Stimulated activated memory B cell treated with anti-CD40 and anti-IgM and Interleukin-4, amounts not matched to agents 10 μg/mL and 1 μg/mL and 100 μg/mL, for 72 hours (primary cell): ENCODE data around the gene FCN2.

ENCODE experiments used
- ATAC-seq: fragments of 150-1000 bp; cut with Tn5 transposase; 2 replicates; pipeline ENCODE4 v1.10.0; 2021
- H3K27ac Mint-ChIP-seq: one replicate; pipeline ENCODE4 v1.8.0; 2022; ENCODE audit warnings: mild to moderate bottlenecking, mixed read lengths
- H3K27me3 Mint-ChIP-seq: one replicate; pipeline ENCODE4 v1.8.0; 2022; ENCODE audit warnings: mixed read lengths
- H3K36me3 Mint-ChIP-seq: one replicate; pipeline ENCODE4 v1.8.0; 2022; ENCODE audit warnings: mixed read lengths
- H3K4me1 Mint-ChIP-seq: one replicate; pipeline ENCODE4 v1.8.0; 2022; ENCODE audit warnings: mixed read lengths
- H3K4me3 Mint-ChIP-seq: one replicate; pipeline ENCODE4 v1.8.0; 2022; ENCODE audit warnings: mild to moderate bottlenecking, moderate library complexity, mixed read lengths
- H3K9me3 Mint-ChIP-seq: one replicate; pipeline ENCODE4 v1.8.0; 2022; ENCODE audit warnings: mixed read lengths

The FCN2 gene

GRCh38 chr9:134896834-134897583 is 16.4 kb downstream of the FCN2 start:
- H3K4me3 Mint-ChIP-seq = no peak overlapping the region

GRCh38 chr9:134897584-134898170 is 17.1 kb downstream of the FCN2 start:
- peaks cover 27% of the 10 kb centered on the region for H3K27me3 Mint-ChIP-seq
- H3K4me3 Mint-ChIP-seq = no peak overlapping the region
- no peak for ATAC-seq

More at GRCh38 chr9:134896834-134897583, 16.4 kb downstream of the FCN2 start:
- Mint-ChIP-seq H3K4me1 (no peaks in the 10 kb centered on the region), H3K27ac (no peak overlapping the region), H3K36me3 (no peaks in the 10 kb centered on the region), H3K9me3 (peaks cover 15% of the 10 kb centered on the region), H3K27me3 (peaks cover 33% of the 10 kb centered on the region)
- ATAC-seq = no peak

GRCh38 chr9:134898319-134898718 is 17.7 kb downstream of the FCN2 start:
- H3K9me3 Mint-ChIP-seq = peaks cover 15% of the 10 kb centered on the region
- no peak overlapping the region for H3K27ac Mint-ChIP-seq
- H3K27me3 Mint-ChIP-seq = peaks cover 23% of the 10 kb centered on the region
- no peaks in the 10 kb centered on the region for H3K36me3 Mint-ChIP-seq
- ATAC-seq = no peak
- H3K4me1 Mint-ChIP-seq = no peaks in the 10 kb centered on the region
- H3K4me3 Mint-ChIP-seq = no peak overlapping the region

More at GRCh38 chr9:134897584-134898170, 17.1 kb downstream of the FCN2 start:
- peaks cover 15% of the 10 kb centered on the region for H3K9me3 Mint-ChIP-seq
- no peak overlapping the region for H3K27ac Mint-ChIP-seq
- no peaks in the 10 kb centered on the region for H3K4me1 Mint-ChIP-seq
- no peaks in the 10 kb centered on the region for H3K36me3 Mint-ChIP-seq

- Mint-ChIP-seq H3K9me3 (peaks cover 15% of the 10 kb centered on the region), H3K4me1 (no peaks in the 10 kb centered on the region), H3K36me3 (no peaks in the 10 kb centered on the region), H3K27me3 (peaks cover 23% of the 10 kb centered on the region), H3K27ac (no peak overlapping the region), H3K4me3 (no peak overlapping the region)
- ATAC-seq = no peak
These were observed 18.6 kb downstream of the FCN2 start for GRCh38 chr9:134899168-134899567.

- ATAC-seq = no peak
- peaks cover 21% of the 10 kb centered on the region for H3K27me3 Mint-ChIP-seq
- no peaks in the 10 kb centered on the region for H3K36me3 Mint-ChIP-seq
- H3K9me3 Mint-ChIP-seq = peaks cover 16% of the 10 kb centered on the region
- H3K4me1 Mint-ChIP-seq = no peaks in the 10 kb centered on the region
- H3K27ac Mint-ChIP-seq = no peak overlapping the region
- H3K4me3 Mint-ChIP-seq = no peak overlapping the region
These were observed 19.2 kb downstream of the FCN2 start for GRCh38 chr9:134899818-134900217.

GRCh38 chr9:134902936-134903335 is 22.3 kb downstream of the FCN2 start:
- peaks cover 12% of the 10 kb centered on the region for H3K27me3 Mint-ChIP-seq
- H3K36me3 Mint-ChIP-seq = no peaks in the 10 kb centered on the region
- H3K9me3 Mint-ChIP-seq = peaks cover 15% of the 10 kb centered on the region
- H3K4me1 Mint-ChIP-seq = no peaks in the 10 kb centered on the region
- H3K4me3 Mint-ChIP-seq = no peak overlapping the region
- no peak for ATAC-seq
- no peak overlapping the region for H3K27ac Mint-ChIP-seq

- H3K27ac Mint-ChIP-seq = no peak overlapping the region
- H3K4me3 Mint-ChIP-seq = no peak overlapping the region
- H3K4me1 Mint-ChIP-seq = no peaks in the 10 kb centered on the region
- ATAC-seq = no peak
- H3K36me3 Mint-ChIP-seq = no peaks in the 10 kb centered on the region
- H3K9me3 Mint-ChIP-seq = peaks cover 4% of the 10 kb centered on the region
- peaks cover 45% of the 10 kb centered on the region for H3K27me3 Mint-ChIP-seq
These were observed 28.1 kb downstream of the FCN2 start for GRCh38 chr9:134908524-134909309.

- no peak overlapping the region for H3K4me3 Mint-ChIP-seq
- H3K4me1 Mint-ChIP-seq = no peaks in the 10 kb centered on the region
- H3K27ac Mint-ChIP-seq = no peak overlapping the region
- no peaks in the 10 kb centered on the region for H3K36me3 Mint-ChIP-seq
- H3K9me3 Mint-ChIP-seq = peaks cover 3% of the 10 kb centered on the region
- no peak for ATAC-seq
- peaks cover 48% of the 10 kb centered on the region for H3K27me3 Mint-ChIP-seq
These were observed 29.2 kb downstream of the FCN2 start for GRCh38 chr9:134909511-134910481.

GRCh38 chr9:134912126-134912840 is 31.7 kb downstream of the FCN2 start:
- Mint-ChIP-seq H3K4me3 (no peak overlapping the region), H3K27ac (no peak overlapping the region), H3K27me3 (peaks cover 68% of the 10 kb centered on the region), H3K4me1 (no peaks in the 10 kb centered on the region), H3K9me3 (no peaks in the 10 kb centered on the region), H3K36me3 (no peaks in the 10 kb centered on the region)
- no peak for ATAC-seq

GRCh38 chr9:134913041-134913712 is 32.6 kb downstream of the FCN2 start:
- H3K4me3 Mint-ChIP-seq = no peak overlapping the region

GRCh38 chr9:134913713-134914500 is 33.3 kb downstream of the FCN2 start:
- H3K4me1 Mint-ChIP-seq = no peaks in the 10 kb centered on the region
- no peak for ATAC-seq
- no peak overlapping the region for H3K4me3 Mint-ChIP-seq
- H3K36me3 Mint-ChIP-seq = no peaks in the 10 kb centered on the region
- peaks cover 5% of the 10 kb centered on the region for H3K9me3 Mint-ChIP-seq
- no peak overlapping the region for H3K27ac Mint-ChIP-seq
- H3K27me3 Mint-ChIP-seq = peaks cover 68% of the 10 kb centered on the region

More at GRCh38 chr9:134913041-134913712, 32.6 kb downstream of the FCN2 start:
- Mint-ChIP-seq H3K36me3 (no peaks in the 10 kb centered on the region), H3K4me1 (no peaks in the 10 kb centered on the region), H3K27me3 (peaks cover 68% of the 10 kb centered on the region), H3K27ac (no peak overlapping the region), H3K9me3 (no peaks in the 10 kb centered on the region)
- ATAC-seq = no peak

GRCh38 chr9:134914501-134914834 is 33.9 kb downstream of the FCN2 start:
- H3K36me3 Mint-ChIP-seq = no peaks in the 10 kb centered on the region
- H3K4me1 Mint-ChIP-seq = no peaks in the 10 kb centered on the region
- no peak for ATAC-seq
- H3K27ac Mint-ChIP-seq = no peak overlapping the region
- H3K27me3 Mint-ChIP-seq = peaks cover 62% of the 10 kb centered on the region
- no peak overlapping the region for H3K4me3 Mint-ChIP-seq
- peaks cover 5% of the 10 kb centered on the region for H3K9me3 Mint-ChIP-seq
